ENCODE results near the gene TMC1.

GRCh38 chr9:72823971-72824370 lies 302.6 kb downstream of the TMC1 start:
- TF ChIP-seq, protein P1, sequence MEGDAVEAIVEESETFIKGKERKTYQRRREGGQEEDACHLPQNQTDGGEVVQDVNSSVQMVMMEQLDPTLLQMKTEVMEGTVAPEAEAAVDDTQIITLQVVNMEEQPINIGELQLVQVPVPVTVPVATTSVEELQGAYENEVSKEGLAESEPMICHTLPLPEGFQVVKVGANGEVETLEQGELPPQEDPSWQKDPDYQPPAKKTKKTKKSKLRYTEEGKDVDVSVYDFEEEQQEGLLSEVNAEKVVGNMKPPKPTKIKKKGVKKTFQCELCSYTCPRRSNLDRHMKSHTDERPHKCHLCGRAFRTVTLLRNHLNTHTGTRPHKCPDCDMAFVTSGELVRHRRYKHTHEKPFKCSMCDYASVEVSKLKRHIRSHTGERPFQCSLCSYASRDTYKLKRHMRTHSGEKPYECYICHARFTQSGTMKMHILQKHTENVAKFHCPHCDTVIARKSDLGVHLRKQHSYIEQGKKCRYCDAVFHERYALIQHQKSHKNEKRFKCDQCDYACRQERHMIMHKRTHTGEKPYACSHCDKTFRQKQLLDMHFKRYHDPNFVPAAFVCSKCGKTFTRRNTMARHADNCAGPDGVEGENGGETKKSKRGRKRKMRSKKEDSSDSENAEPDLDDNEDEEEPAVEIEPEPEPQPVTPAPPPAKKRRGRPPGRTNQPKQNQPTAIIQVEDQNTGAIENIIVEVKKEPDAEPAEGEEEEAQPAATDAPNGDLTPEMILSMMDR (IDR thresholded peaks at IDR 0.05; ENCODE audit: low read depth, low read length), result no peak
- TF ChIP-seq EZH2phosphoT487 (IDR thresholded peaks at IDR 0.05; ENCODE audit: low read depth), result no peak

Data from OCI-LY3 (cell line).